ENCODE measurements around the gene UGT1A9. TPM values are rescaled to one million over a fixed set of nuclear protein-coding genes. Genes with fewer than 3 reads are reported as not detected.

UGT1A9 gene
- total RNA-seq, 1 donor from 2014 or later = not detected

DNA sequence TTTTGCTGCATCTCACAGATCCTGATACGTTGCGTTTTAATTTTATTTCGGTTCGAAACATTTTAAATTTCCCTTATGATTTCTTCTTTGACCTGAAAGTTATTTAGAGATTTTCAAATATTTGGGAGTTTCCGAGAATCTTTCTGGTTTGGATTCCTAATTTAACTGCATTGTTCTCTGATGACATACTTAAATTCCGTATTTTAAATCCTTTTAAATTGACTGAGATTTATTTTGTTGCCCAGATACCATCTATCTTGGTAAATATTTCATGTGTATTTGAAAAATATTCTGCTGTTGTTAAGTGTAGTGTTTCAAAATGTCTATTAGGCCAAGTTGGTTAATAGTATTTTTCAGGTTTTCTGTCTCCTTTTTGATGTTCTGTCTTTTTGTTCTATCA lies 144.2 kb downstream of the UGT1A9 start:
- H3K9me3 ChIP-seq = no peaks in the 10 kb centered on the region
- intact Hi-C loops (cut with DNase I) = no loop called here
- H3K4me3 ChIP-seq = no peak overlapping the region
- no peak for DNase-seq (ENCODE audit: extremely low spot score in 2 of 2)
- no peaks in the 10 kb centered on the region for H3K4me1 ChIP-seq
- H3K27ac ChIP-seq = no peak overlapping the region
- H3K27me3 ChIP-seq = no peaks in the 10 kb centered on the region
- no peaks in the 10 kb centered on the region for H3K36me3 ChIP-seq
- TF ChIP-seq CTCF (IDR thresholded peaks at IDR 0.05) (no peak), POLR2AphosphoS5 (IDR thresholded peaks at IDR 0.05; ENCODE audit: insufficient read depth in 1 of 2, low read depth in 1 of 2) (no peak), POLR2A (IDR thresholded peaks at IDR 0.05) (no peak)

- no peak for DNase-seq (ENCODE audit: extremely low spot score in 2 of 2)
- Histone ChIP-seq H3K4me1 (no peaks in the 10 kb centered on the region), H3K4me3 (no peak overlapping the region), H3K9me3 (no peaks in the 10 kb centered on the region), H3K27me3 (no peaks in the 10 kb centered on the region), H3K36me3 (no peaks in the 10 kb centered on the region), H3K27ac (no peak overlapping the region)
- TF ChIP-seq POLR2A (IDR thresholded peaks at IDR 0.05) = no peak
- intact Hi-C loops (cut with DNase I) = no loop called here
These were observed 144.6 kb downstream of the UGT1A9 start for GRCh38 chr2:233816334-233816733.

GRCh38 chr2:233816771-233817170 lies 145.1 kb downstream of the UGT1A9 start:
- DNase-seq (ENCODE audit: extremely low spot score in 2 of 2) = no peak
- no peak overlapping the region for H3K4me3 ChIP-seq
- intact Hi-C loops (cut with DNase I) = no loop called here
- no peaks in the 10 kb centered on the region for H3K4me1 ChIP-seq
- no peaks in the 10 kb centered on the region for H3K27me3 ChIP-seq
- H3K27ac ChIP-seq = no peak overlapping the region
- H3K36me3 ChIP-seq = no peaks in the 10 kb centered on the region
- no peaks in the 10 kb centered on the region for H3K9me3 ChIP-seq
- no peak for TF ChIP-seq POLR2AphosphoS5 (IDR thresholded peaks at IDR 0.05; ENCODE audit: insufficient read depth in 1 of 2, low read depth in 1 of 2)

GRCh38 chr2:233817361-233817911 lies 145.7 kb downstream of the UGT1A9 start:
- intact Hi-C loops (cut with DNase I) = no loop called here
- no peak for DNase-seq (ENCODE audit: extremely low spot score in 2 of 2)
- TF ChIP-seq POLR2AphosphoS5 (IDR thresholded peaks at IDR 0.05; ENCODE audit: insufficient read depth in 1 of 2, low read depth in 1 of 2) (no peak), CTCF (IDR thresholded peaks at IDR 0.05) (no peak), POLR2A (IDR thresholded peaks at IDR 0.05) (no peak)
- Histone ChIP-seq H3K4me3 (no peak overlapping the region), H3K27ac (no peak overlapping the region), H3K4me1 (no peaks in the 10 kb centered on the region), H3K27me3 (no peaks in the 10 kb centered on the region), H3K36me3 (no peaks in the 10 kb centered on the region), H3K9me3 (no peaks in the 10 kb centered on the region)

DNA sequence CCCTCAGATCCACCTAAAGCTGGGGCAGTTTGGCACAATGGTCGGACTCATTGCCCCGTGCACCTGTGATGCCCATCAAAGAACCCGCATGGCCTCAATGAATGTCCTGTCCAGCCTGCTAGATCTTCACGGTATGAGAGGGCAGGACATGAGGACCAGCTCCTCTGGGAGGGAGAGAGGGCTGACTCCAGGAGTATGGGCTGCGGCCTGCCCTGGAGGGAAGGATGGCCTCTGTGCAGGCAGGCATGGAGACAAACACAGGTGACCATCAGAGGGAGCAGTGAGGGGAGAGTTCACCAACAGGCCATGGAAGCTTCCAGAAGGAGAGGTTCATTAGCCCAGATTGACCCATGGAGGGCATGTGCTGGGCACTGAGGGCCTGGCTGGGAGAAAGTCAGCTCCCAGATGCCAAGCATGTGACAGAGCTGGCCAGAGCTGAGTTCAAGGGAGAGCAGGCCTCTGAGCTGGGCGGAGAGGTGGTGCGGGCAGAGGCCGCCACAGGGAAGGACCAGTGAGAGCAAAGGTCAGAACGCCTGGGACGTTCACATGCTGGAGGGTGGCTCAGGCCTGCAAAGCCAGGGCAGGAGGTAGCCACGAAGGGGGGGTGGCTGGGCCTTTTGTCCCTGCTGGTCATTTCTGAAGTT lies 146.4 kb downstream of the UGT1A9 start:
- H3K4me3 ChIP-seq = no peak overlapping the region
- DNase-seq (ENCODE audit: extremely low spot score in 2 of 2) = no peak
- H3K9me3 ChIP-seq = no peaks in the 10 kb centered on the region
- H3K4me1 ChIP-seq = no peaks in the 10 kb centered on the region
- intact Hi-C loops (cut with DNase I) = no loop called here
- TF ChIP-seq POLR2A (IDR thresholded peaks at IDR 0.05) (no peak), CTCF (IDR thresholded peaks at IDR 0.05) (no peak), POLR2AphosphoS5 (IDR thresholded peaks at IDR 0.05; ENCODE audit: insufficient read depth in 1 of 2, low read depth in 1 of 2) (no peak)
- H3K27me3 ChIP-seq = no peaks in the 10 kb centered on the region
- no peaks in the 10 kb centered on the region for H3K36me3 ChIP-seq
- H3K27ac ChIP-seq = no peak overlapping the region

All from vagina (tissue), 2 donors.